GM20000 (cell line): ENCODE results near the gene JKAMP.

Experiments
- DNase-seq: peaks from one replicate; pipeline ENCODE4 v3.0.0; 2012; ENCODE audit warnings: low spot score
- CTCF ChIP-seq: IDR thresholded peaks from 2 replicates; pipeline ENCODE4 v1.5.1; 2012; ENCODE audit warnings: mild to moderate bottlenecking, control low read depth; ENCODE audit errors: extremely low read depth, missing control alignments

Gene JKAMP

DNA sequence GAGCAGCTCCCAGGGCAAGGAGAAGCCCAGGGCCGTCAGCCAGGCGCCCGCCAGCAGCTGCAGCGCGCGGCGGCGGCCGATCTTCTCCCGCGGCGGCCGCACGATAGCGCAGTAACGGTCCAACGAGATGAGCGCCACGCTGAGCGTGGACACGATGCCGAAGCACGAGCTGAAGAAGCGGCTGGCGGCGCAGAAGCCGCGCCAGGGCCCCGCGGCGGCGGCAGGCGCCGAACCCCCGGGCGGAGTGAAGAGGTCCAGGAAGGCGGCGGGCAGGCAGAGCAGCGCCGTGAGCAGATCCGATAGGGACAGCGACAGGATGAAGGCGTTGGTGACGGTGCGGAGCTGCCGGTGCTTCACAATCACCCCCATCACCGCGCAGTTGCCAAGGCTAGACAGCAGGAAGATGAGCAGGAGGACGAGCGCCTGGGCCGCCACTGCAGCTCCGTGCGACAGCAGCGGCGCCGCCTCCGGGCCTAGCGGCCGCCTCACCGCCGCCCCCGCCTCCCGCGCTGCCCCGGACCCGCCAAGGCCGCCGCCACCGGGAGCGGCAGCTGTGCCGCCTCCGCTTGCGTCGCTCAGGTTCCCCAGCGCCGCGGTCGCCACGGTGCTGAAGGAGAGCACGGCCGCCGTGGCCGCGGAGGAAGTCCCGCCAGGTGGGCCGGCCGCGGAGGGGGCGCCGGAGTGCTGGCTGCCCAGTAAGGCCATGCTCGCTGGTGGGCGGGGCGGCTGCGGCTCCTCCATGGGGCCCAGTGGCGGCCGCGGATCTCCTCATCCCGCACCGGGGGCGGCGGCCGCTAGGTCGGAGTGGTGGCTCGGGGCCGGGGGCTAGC is 19.6 kb upstream of the JKAMP start:
- no peak for TF ChIP-seq CTCF
- peak; percentile 88 for DNase-seq

DNA sequence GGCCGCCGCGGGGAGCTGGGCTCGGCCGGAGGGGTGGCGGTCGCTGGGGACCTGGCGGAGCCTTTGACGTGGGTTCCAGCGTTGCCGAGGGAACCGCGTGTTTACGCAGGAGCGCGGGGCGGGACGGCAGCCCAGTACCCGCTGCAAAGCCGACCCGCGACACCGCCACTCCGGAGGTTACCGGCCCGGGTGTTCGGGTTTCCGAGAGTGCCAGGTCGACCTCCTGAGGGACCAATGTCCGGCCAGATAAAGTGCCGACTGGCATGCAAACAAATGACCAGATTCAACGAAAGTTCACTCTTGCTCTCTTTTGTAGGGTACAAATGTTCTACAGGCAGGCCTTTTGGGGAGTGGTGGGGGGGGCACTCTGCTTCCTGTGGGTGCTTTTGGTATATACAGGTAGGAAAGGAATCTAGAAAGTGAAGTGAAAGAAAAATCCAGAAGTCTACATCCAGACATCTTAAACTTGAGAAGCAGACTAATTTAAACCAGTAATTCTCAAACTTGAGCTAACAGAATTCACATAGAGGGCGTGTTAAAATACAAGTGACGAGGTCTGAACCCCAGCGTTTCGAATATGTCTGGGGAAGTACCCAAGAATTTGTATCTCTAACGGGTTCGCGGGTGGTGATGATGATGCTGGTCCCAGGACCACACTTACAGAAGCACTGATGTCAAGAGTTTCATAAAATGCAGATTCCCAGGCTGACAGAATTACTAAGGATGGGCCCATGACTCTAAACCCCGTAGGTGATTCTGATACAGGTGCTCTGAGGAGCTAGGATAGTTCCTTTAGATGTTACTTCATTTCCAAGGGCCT is 18.8 kb upstream of the JKAMP start, which contains the start of gene GPR135:
GPR135 (minus strand) TSS at position 65 of the 820 bp plus-strand sequence. CDS start 154 bp downstream, outside the sequence.
- no peak for TF ChIP-seq CTCF
- no peak for DNase-seq

- TF ChIP-seq CTCF: no peak
- no peak for DNase-seq
Observed at GRCh38 chr14:59474172-59474571, 10.1 kb upstream of the JKAMP start.

GRCh38 chr14:59475709-59476108 is 8.6 kb upstream of the JKAMP start:
- no peak for DNase-seq
- no peak for TF ChIP-seq CTCF

DNA sequence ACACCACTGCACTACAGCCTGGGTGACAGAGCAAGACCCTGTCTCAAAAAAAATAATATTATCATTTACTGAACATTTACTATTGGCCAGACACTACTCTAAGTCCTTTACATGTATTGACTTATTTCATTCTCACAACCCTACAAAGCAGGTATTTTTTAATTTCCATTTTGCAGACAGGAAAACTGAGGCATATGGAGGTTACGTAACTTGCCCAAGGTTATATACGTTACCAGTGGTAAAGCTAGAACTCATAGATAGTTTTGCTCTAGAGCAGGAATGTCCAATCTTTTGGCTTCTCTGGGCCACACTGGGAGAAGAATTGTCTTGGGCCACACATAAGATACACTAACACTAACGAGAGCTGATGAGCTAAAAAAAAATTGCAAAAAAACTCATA is 5.8 kb upstream of the JKAMP start:
- DNase-seq: no peak
- TF ChIP-seq CTCF: no peak

DNA sequence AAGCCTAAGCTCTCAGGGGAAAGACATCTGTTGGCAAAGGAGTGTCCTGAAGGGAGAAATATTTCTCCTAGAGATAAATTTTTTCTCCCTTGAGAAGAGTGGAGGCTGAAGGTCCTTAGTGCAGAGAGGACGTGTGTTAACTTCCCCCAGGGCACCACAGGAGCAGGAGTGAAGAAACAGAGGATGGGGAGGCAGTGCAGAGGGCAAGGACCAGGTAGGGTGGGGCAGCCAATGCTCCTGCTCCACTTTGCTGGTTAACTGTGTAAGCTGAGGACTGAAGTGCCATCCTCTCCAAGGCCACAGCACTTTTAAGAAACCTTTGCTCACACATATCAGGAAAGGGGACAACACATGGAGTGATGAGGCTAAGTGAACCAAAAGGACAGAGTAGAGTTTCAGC is 4.2 kb upstream of the JKAMP start:
- DNase-seq: no peak
- TF ChIP-seq CTCF: no peak

DNA sequence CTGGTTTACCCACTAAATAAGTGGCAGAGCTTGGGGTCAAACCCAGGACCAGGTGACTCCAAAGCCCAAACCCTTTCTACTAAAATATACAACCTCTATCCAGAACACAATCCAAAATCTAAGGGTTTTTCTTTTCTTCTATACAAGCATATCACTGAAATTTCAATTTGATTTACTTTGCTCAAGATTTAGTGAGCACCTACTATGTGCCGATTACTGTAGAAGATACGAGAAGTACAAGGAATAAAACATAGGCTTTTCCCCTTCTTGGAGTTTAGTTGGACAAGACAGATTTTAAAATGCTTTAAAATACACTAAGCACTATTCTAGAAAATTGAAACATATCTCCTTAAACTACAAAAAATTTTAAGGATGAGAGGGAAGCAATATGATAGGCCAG is 2.9 kb upstream of the JKAMP start:
- no peak for DNase-seq
- TF ChIP-seq CTCF: no peak
